Omental fat pad (tissue), 4 donors: Measurements from ENCODE around the gene CCT7. TPM values are rescaled to one million over a fixed set of nuclear protein-coding genes. Genes with fewer than 3 reads are reported as not detected.

Source experiments
- ATAC-seq: fragments of 150-250 bp; one replicate; pipeline ENCODE4 v1.9.1; 2016; ENCODE audit warnings: mild to moderate bottlenecking, moderate library complexity; ENCODE audit not compliant: low FRiP score
- DNase-seq: peaks from one replicate; pipeline ENCODE4 v3.0.0-alpha.2; 2019; ENCODE audit warnings: low spot score
- CTCF ChIP-seq, 3 donors: fragments of 450-650 bp; IDR thresholded peaks; one replicate each; pipeline ENCODE4 v1.5.1; 2016 to 2017; ENCODE audit warnings: antibody characterized with exemption in 3 of 3, mild to moderate bottlenecking in 3 of 3, moderate library complexity in 2 of 3
- total RNA-seq, 4 donors: library from RNA; depleted of rRNA; stranded (reverse); fragments of >200 nt; gene quantifications; one replicate each; pipeline ENCODE4 v1.1.0, GENCODE V29; 2016

CCT7 gene
- total RNA-seq, 4 donors from 2014 or later = 187 to 208 (median 202) TPM

- TF ChIP-seq CTCF (IDR thresholded peaks at IDR 0.05) = no peak
- ATAC-seq (no peak), DNase-seq (no peak)
These were observed 30.2 kb downstream of the CCT7 start for GRCh38 chr2:73264332-73264606.

GRCh38 chr2:73264783-73265182 lies 30.7 kb downstream of the CCT7 start:
- ATAC-seq = no peak
- no peak for DNase-seq
- TF ChIP-seq CTCF (IDR thresholded peaks at IDR 0.05) = no peak

- no peak for TF ChIP-seq CTCF (IDR thresholded peaks at IDR 0.05)
- no peak for ATAC-seq
- no peak for DNase-seq
These were observed 31.4 kb downstream of the CCT7 start for GRCh38 chr2:73265298-73266060.

- DNase-seq = no peak
- no peak for TF ChIP-seq CTCF (IDR thresholded peaks at IDR 0.05)
- no peak for ATAC-seq
These were observed 32.2 kb downstream of the CCT7 start for GRCh38 chr2:73266061-73266901.

GRCh38 chr2:73267008-73267407 lies 32.9 kb downstream of the CCT7 start:
- DNase-seq = no peak
- ATAC-seq = no peak
- TF ChIP-seq CTCF (IDR thresholded peaks at IDR 0.05) = no peak

GRCh38 chr2:73268366-73268829 lies 34.3 kb downstream of the CCT7 start:
- TF ChIP-seq CTCF (IDR thresholded peaks at IDR 0.05) = no peak
- DNase-seq (no peak), ATAC-seq (no peak)
